Body of pancreas (tissue), 4 donors: ENCODE measurements around the gene PLEKHM1.

Experiments
- CTCF ChIP-seq, 7 experiments: fragments of 450-650 bp in 4 of 7; fragments of 200-600 bp in 3 of 7; sonication (generic) in 3 of 7; IDR thresholded peaks; one replicate each; pipeline ENCODE4 v1.5.1; 2016 to 2019; ENCODE audit warnings: antibody characterized with exemption in 7 of 7
- POLR2A ChIP-seq, 3 donors: fragments of 450-650 bp; IDR thresholded peaks; one replicate each; pipeline ENCODE4 v1.6.1; 2016; ENCODE audit warnings: antibody characterized with exemption in 3 of 3, mild to moderate bottlenecking in 2 of 3

- TF ChIP-seq CTCF (IDR thresholded peaks at IDR 0.05) (no peak), POLR2A (IDR thresholded peaks at IDR 0.05) (no peak)
These were observed 75.3 kb downstream of the PLEKHM1 start for GRCh38 chr17:45414990-45415881.
